Endothelial cell of umbilical vein (primary cell): Measurements from ENCODE around the gene AHI1. TPM values are rescaled to one million over a fixed set of nuclear protein-coding genes. Genes with fewer than 3 reads are reported as not detected.

Experiments used
- BruUV-seq: library from RNA; stranded (reverse); fragments of 400-500 nt; replicated peaks from 2 replicates; lab custom pipeline; 2021; lab: Mats Ljungman, UMichigan
- CTCF ChIA-PET: fragments of 300-600, 350-600 bp; sonication (Branson Sonifier 250); formaldehyde crosslinking; loops from one replicate; lab custom pipeline; 2021; ENCODE audit warnings: antibody characterized with exemption, inconsistent platforms; lab: Charles Lee
- POLR2A ChIA-PET: fragments of 300-600, 350-600 bp; sonication (Branson Sonifier 250); formaldehyde crosslinking; loops from one replicate; lab custom pipeline; 2021; ENCODE audit warnings: antibody characterized with exemption, inconsistent platforms; lab: Charles Lee
- DNase-seq: peaks from one replicate; pipeline ENCODE4 v3.0.0-alpha.2; 2011; ENCODE audit warnings: low read depth, low spot score
- FAIRE-seq: peaks from 2 replicates; lab custom pipeline; 2011; peaks lifted over from hg19 to GRCh38; lab: Jason Lieb, UNC
- H2AFZ ChIP-seq: 2 replicates; pipeline ENCODE4 v1.6.0; 2012; ENCODE audit warnings: low read depth, low read length, control low read depth, inconsistent platforms
- H3K27ac ChIP-seq: 2 replicates; pipeline ENCODE4 v1.5.1; 2011; ENCODE audit warnings: low read depth, mild to moderate bottlenecking, control low read depth, low read length, moderate library complexity; ENCODE audit not compliant: insufficient read depth
- H3K27me3 ChIP-seq, 2 experiments: 2 replicates each; pipeline versions ENCODE4 v1.6.0 to v1.6.1; 2011; ENCODE audit warnings: low read length in 2 of 2, mixed read lengths in 1 of 2; ENCODE audit not compliant: control insufficient read depth in 2 of 2, insufficient read depth in 2 of 2
- H3K36me3 ChIP-seq, 2 experiments: 2 replicates in 1 of 2; 3 replicates in 1 of 2; pipeline ENCODE4 v1.5.1; 2011; ENCODE audit warnings: low read length in 2 of 2, mild to moderate bottlenecking in 1 of 2, moderate library complexity in 1 of 2; ENCODE audit not compliant: control insufficient read depth in 2 of 2, insufficient read depth in 2 of 2; ENCODE audit errors: extremely low read depth in 1 of 2
- H3K4me1 ChIP-seq: 3 replicates; pipeline ENCODE4 v1.5.1; 2011; ENCODE audit warnings: mild to moderate bottlenecking, low read length; ENCODE audit not compliant: control insufficient read depth, insufficient read depth; ENCODE audit errors: extremely low read depth
- H3K4me2 ChIP-seq: 2 replicates; pipeline ENCODE4 v1.6.1; 2011; ENCODE audit warnings: low read length, control low read depth, mixed read lengths; ENCODE audit not compliant: insufficient read depth
- H3K4me3 ChIP-seq, 3 experiments: fragments of 200-600 bp in 1 of 3; sonication (generic), shearing (Covaris generic) in 1 of 3; replicated peaks in 1 of 3; 2 replicates each; pipeline ENCODE4 v1.5.1; 2011 to 2016; ENCODE audit warnings: control low read depth in 3 of 3, low read length in 3 of 3, mild to moderate bottlenecking in 2 of 3, inconsistent platforms in 1 of 3, low read depth in 1 of 3, moderate library complexity in 1 of 3; ENCODE audit not compliant: insufficient read depth in 1 of 3
- H3K79me2 ChIP-seq: 2 replicates; pipeline ENCODE4 v1.6.0; 2012; ENCODE audit warnings: low read length, inconsistent platforms; ENCODE audit not compliant: control insufficient read depth, insufficient read depth
- H3K9ac ChIP-seq: replicated peaks from 2 replicates; pipeline ENCODE3; 2011; ENCODE audit warnings: low read length, control low read depth; ENCODE audit not compliant: insufficient read depth; ENCODE audit errors: extremely low read depth
- H3K9me1 ChIP-seq: replicated peaks from 3 replicates; pipeline ENCODE4 v1.6.0; 2011; ENCODE audit warnings: mild to moderate bottlenecking, low read length; ENCODE audit not compliant: control insufficient read depth, insufficient read depth; ENCODE audit errors: extremely low read depth
- H3K9me3 ChIP-seq: replicated peaks from 2 replicates; pipeline ENCODE4 v1.5.1; 2012; ENCODE audit warnings: low read length, inconsistent platforms; ENCODE audit not compliant: control insufficient read depth, insufficient read depth
- H4K20me1 ChIP-seq: replicated peaks from 2 replicates; pipeline ENCODE3; 2011; ENCODE audit warnings: mild to moderate bottlenecking, low read length; ENCODE audit not compliant: control insufficient read depth, insufficient read depth; ENCODE audit errors: extremely low read depth
- CTCF ChIP-seq, 2 donors: IDR thresholded peaks; 1 replicate in 1 of 2; 2 replicates in 1 of 2; pipeline ENCODE4 v1.5.1; 2011; ENCODE audit warnings: low read length in 2 of 2, mild to moderate bottlenecking in 2 of 2, moderate library complexity in 2 of 2, control low read depth in 1 of 2, inconsistent platforms in 1 of 2, low read depth in 1 of 2; ENCODE audit not compliant: insufficient read depth in 1 of 2; ENCODE audit errors: extremely low read depth in 1 of 2
- EZH2 ChIP-seq: IDR thresholded peaks from 2 replicates; pipeline ENCODE4 v1.6.1; 2012; ENCODE audit warnings: borderline replicate concordance, low read depth, mild to moderate bottlenecking, moderate library complexity, low read length, inconsistent platforms; ENCODE audit not compliant: severe bottlenecking
- FOS ChIP-seq: IDR thresholded peaks from 2 replicates; pipeline ENCODE4 v1.6.1; 2011; ENCODE audit warnings: mild to moderate bottlenecking, low read length, moderate library complexity, borderline replicate concordance; ENCODE audit not compliant: insufficient read depth
- GATA2 ChIP-seq: IDR thresholded peaks from 2 replicates; pipeline ENCODE4 v1.7.0; 2011; ENCODE audit warnings: low read depth, mild to moderate bottlenecking, moderate library complexity, mixed read lengths, low read length; ENCODE audit not compliant: insufficient read length, insufficient read depth
- JUN ChIP-seq: IDR thresholded peaks from 2 replicates; pipeline ENCODE4 v1.6.1; 2011; ENCODE audit warnings: borderline replicate concordance, low read depth; ENCODE audit not compliant: insufficient read length, insufficient read depth
- MAX ChIP-seq: IDR thresholded peaks from 2 replicates; pipeline ENCODE4 v1.6.1; 2011; ENCODE audit not compliant: insufficient read depth, insufficient read length
- MYC ChIP-seq: IDR thresholded peaks from one replicate; pipeline ENCODE4 v1.6.1; 2011; ENCODE audit warnings: mild to moderate bottlenecking, low read depth, low read length
- POLR2A ChIP-seq: IDR thresholded peaks from 2 replicates; pipeline ENCODE4 v1.6.1; 2012; ENCODE audit warnings: low read depth, mild to moderate bottlenecking, control low read depth, low read length
- POLR2AphosphoS5 ChIP-seq: IDR thresholded peaks from 2 replicates; pipeline ENCODE4 v1.6.1; 2012; ENCODE audit warnings: low read depth, mild to moderate bottlenecking, control low read depth, low read length, moderate library complexity; ENCODE audit not compliant: insufficient read depth
- dilution Hi-C: fragments of 300-500 bp; cut with MboI; formaldehyde crosslinking; loops from one replicate; pipeline ENCODE4 v1.15.0; 2019; ENCODE audit warnings: low sequenced_read_pairs; ENCODE audit not compliant: extremely low pct_ligation_motif_present
- intact Hi-C: fragments of 100-400 bp; cut with micrococcal nuclease; formaldehyde crosslinking; loops from one replicate; pipeline ENCODE4 v1.10.0; 2022
- polyA plus RNA-seq, 4 experiments: library from polyadenylated mRNA; depleted of rRNA in 3 of 4; stranded (reverse) in 3 of 4; unstranded in 1 of 4; fragments of >200 nt; gene quantifications; 2 replicates each; pipeline versions ENCODE4 v1.2.1 to v1.2.3, GENCODE V29; 2011 to 2012; ENCODE audit warnings: missing spikeins in 1 of 4
- total RNA-seq: library from RNA; stranded (reverse); gene quantifications from 2 replicates; pipeline ENCODE4 v1.2.3, GENCODE V29; 2021

Gene AHI1
- total and polyA plus RNA-seq, 2 donors (not counting 3 experiments of a cell fraction or from before 2014, with no cell fraction given), result 5.1 to 20.7 TPM

- H3K4me3 ChIP-seq, result no peak overlapping the region
- no peaks in the 10 kb centered on the region for H3K27me3 ChIP-seq
- POLR2A ChIA-PET, result no interaction called here
- DNase-seq (no peak), FAIRE-seq (no peak)
- H3K9me1 ChIP-seq, result no peaks in the 10 kb centered on the region
- H3K36me3 ChIP-seq, result no peaks in the 10 kb centered on the region
- no peak overlapping the region for H3K9ac ChIP-seq
- H3K4me2 ChIP-seq, result no peak overlapping the region
- TF ChIP-seq JUN, result no peak
- CTCF ChIA-PET, result interaction anchor here (1.1 kb wide), 1 partner anchor 62 kb away, joined by 3 read pairs; no protein-coding TSS in a partner anchor
- peaks cover 4% of the 10 kb centered on the region for H3K4me1 ChIP-seq
- no peaks in the 10 kb centered on the region for H3K9me3 ChIP-seq
- intact Hi-C loops (no loop called here), dilution Hi-C loops (no loop called here)
- H3K79me2 ChIP-seq, result no peaks in the 10 kb centered on the region
- no peaks in the 10 kb centered on the region for H4K20me1 ChIP-seq
- BruUV-seq, result no TSS peak
- no peak overlapping the region for H3K27ac ChIP-seq
- no peak overlapping the region for H2AFZ ChIP-seq
Measured at GRCh38 chr6:135353113-135353512, 144.4 kb downstream of the AHI1 start.

GRCh38 chr6:135351635-135352034 lies 145.9 kb downstream of the AHI1 start:
- Histone ChIP-seq H3K4me3 (no peak overlapping the region), H3K9me1 (no peaks in the 10 kb centered on the region), H2AFZ (no peak overlapping the region), H3K9ac (no peak overlapping the region), H3K9me3 (no peaks in the 10 kb centered on the region), H3K27me3 (no peaks in the 10 kb centered on the region), H3K36me3 (no peaks in the 10 kb centered on the region), H3K4me2 (no peak overlapping the region), H3K79me2 (no peaks in the 10 kb centered on the region), H3K27ac (no peak overlapping the region), H4K20me1 (no peaks in the 10 kb centered on the region), H3K4me1 (peaks cover 10% of the 10 kb centered on the region)
- intact Hi-C loops, result no loop called here
- no peak for FAIRE-seq
- dilution Hi-C loops, result no loop called here
- POLR2A ChIA-PET, result no interaction called here
- no peak for DNase-seq
- BruUV-seq, result no TSS peak
- TF ChIP-seq JUN (no peak), FOS (no peak), POLR2AphosphoS5 (no peak), EZH2 (no peak), GATA2 (no peak), MYC (no peak), MAX (no peak), CTCF (IDR thresholded peaks at IDR 0.05; ENCODE audit: extremely low read depth in 1 of 2, insufficient read depth in 1 of 2, low read depth in 1 of 2, low read length in 2 of 2) (no peak), POLR2A (no peak)
- CTCF ChIA-PET, result interaction anchor here (0.5 kb wide), 1 partner anchor 8 kb away, joined by 3 read pairs; no protein-coding TSS in a partner anchor
